GM18511 (cell line): ENCODE data around the gene DMXL1.
A peak's percentile ranks its signal among the peaks of the same experiment; 100 is the strongest.

Experiments used
- ATAC-seq: cut with Tn5 transposase; IDR thresholded peaks from one replicate; pipeline ENCODE4 v1.9.1; 2021; ENCODE audit warnings: mild to moderate bottlenecking, moderate library complexity; ENCODE audit not compliant: unreplicated experiment

The DMXL1 gene

GRCh38 chr5:119268387-119269060, 197.6 kb downstream of the DMXL1 start:
- peak; percentile 86 for ATAC-seq

DNA sequence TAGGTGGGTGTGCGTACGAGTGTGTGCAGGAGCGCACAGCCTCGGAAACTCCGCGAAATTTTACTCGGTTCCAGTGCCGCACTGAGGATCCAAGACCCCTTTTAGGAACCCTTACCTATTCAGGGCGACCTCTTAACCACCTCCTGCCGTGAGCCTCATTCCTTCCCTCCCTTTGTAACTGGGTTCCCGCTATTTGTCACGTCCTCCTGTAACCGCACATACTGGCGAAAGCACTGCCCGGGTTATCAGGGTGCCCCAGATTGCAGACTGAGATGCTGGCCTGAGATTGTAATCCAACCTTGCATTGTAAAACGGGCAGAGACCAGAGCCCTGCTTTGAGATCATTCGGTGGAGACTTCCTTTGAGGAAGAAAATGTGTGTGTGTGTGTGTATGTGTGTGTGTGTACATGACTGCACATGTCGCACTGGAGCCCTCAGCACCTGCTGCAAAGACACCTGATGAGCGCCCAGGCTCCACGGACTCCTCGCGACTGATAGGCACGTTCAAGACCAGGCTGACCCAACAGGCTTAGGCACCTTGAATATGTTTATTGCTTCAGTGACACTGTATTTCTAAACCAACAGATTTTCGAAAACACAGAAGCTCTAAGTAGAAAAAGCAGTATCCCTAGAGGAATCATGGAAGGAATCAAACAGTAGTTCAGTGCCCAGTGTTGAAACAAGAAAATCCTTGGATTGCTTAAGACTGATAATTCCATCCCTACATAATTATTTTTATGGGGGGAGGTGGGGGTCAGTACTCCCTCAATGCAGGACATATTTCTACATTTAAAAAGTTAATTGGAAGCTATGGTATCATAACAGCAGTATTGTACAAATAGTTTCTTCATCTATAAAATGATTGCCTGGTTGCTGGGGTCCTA, 198.4 kb downstream of the DMXL1 start:
- peak; percentile 17 for ATAC-seq

GRCh38 chr5:119270121-119270565, 199.3 kb downstream of the DMXL1 start:
- no peak for ATAC-seq

DNA sequence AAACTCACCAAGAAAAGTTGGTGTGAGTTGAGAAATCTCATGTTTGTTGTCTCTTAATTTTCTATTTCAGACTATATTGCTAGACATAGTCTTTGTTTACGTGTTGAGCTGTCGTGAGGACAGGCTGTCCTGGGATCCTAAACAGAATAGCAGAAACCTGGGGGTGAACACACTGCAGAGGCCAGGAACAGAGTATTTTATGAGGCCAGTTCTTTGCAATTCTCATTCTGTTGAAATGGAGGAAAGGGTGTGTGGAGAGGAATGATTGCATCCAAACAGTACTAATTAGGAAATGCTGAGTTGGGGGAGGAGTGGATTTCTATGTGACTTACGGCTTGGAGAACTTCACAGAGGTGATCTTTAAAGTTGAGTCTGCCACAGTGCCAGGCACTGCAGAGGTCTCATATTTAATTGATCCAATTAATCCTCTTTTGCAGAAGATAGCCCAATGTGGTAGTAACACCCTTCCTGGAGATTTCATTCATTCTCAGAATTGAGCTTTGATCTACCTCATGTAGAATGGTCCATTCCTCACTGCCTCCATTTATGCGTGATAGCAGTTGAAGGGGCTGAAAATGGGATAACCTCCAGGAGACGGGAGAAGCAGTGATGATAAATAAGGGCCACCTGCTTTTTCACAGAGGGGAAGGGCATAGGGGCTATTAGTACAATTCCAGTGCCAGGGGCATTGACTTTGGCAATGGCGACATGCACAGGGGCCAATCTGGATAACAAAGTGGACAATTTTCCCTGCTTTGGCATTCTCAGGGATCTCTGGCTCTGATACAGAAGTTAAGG, 200.3 kb downstream of the DMXL1 start:
- ATAC-seq, result no peak

DNA sequence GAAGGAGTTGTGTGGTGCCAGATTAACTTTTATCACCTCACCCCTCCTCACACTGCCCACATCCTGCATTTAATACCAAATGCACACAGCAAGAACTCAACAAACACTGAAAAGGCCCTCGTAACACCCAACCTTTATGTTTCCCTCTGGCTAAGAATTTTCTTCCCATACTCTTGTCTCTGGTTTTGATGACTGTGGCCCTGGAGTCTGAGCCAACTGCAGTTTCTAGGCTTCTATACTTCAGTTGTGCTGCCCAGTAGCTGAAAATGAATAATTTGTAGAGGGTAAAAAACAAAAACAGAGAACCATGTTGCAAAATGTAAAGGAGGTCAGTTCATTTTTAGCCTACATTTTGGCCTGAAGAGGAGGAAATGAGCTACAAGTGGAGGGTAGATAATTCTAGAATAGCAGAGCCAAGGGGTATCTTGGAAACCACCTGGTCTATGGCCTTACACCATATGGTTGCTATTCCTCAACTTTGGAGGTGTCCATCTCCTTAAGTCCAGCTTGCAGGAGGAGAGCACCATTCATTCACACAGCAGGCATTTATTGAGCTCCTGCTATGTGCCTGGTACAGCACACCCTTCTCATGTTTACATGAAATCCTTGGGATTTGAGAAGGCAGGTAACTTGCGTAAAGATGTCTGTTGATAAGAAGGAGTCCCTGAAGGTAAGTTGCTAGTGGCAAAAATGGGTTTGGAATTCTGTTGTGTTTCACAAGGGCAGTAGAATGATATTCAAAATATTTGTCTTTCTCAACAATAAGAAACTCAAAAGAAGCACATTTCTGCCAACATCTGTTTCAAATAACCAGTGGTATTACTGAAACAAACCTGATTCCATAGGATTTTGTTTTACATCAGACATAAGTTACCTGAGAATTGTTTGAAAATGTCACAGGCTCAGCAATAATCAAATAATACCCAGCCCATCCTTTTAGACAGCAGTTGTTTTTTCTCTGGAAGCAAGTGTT, 201.2 kb downstream of the DMXL1 start:
- ATAC-seq, result no peak

DNA sequence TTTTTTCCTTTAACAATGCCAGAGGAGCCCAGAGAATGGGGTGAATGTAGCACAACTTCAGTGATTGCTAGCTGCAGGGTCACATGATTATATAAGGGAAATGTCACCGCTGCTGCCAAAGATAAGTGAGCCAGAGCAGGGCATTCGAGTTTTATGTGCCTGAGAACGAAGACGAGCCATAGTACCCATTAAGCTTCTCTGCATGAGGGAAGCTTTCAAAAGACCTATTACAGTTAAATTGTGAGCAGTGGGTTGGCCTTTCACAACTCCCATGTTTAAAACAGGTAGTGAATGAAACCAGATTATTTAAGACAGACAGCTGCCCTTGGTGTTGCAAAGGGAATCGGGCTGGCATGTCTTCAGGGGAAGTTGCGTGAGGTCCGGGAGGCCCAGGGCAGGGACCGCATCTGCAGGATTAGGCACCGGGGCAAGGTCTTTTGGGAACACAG, 202.5 kb downstream of the DMXL1 start:
- no peak for ATAC-seq

GRCh38 chr5:119274030-119274766, 203.3 kb downstream of the DMXL1 start:
- peak; percentile 1 for ATAC-seq

DNA sequence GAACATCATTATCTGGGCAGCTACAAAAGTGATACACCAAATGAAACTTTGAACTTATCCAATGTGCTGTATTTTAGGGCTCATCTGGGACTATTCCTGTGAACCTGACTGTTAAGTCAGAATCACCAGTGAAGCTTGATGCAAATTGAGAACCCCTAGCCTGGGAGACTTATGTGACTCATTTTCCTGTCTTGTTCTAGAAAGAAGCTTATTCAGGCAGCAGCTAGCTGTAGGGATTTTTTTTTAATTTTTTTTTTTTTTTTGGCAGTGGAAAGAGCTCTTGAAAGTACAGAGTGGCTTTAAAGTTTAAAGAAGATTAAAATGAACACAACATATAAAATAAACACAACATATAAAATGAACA, 203.9 kb downstream of the DMXL1 start:
- ATAC-seq, result peak; percentile 49

GRCh38 chr5:119275146-119275545, 204.3 kb downstream of the DMXL1 start:
- ATAC-seq, result peak; percentile 7

DNA sequence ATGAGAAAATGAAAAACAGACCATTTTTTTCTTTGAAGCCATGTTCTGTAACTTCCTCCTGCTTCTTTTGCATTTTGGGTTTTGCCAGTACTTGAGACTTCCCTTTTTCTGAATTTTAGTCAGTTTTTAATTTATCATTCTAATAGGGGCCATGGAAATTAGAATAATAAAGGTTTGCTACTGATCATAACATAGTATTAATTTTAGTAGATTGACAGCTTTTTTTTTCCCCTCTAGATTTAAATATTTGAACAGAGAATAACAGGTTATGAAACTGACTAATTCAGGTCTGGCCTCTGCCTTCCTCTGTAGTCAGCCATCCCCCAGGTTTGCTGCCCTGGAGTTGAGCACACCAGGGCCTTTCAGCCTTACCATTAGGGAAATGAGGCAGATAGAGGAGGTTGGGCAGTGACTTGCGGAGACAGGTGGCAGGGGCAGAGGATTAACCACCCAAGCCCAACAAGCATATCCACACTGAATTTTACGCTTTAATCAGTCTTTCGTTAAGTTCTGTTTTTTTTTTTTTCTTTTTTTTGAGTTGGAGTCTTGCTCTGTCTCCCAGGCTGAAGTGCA, 204.8 kb downstream of the DMXL1 start:
- peak; percentile 77 for ATAC-seq

GRCh38 chr5:119276978-119277377, 206.1 kb downstream of the DMXL1 start:
- no peak for ATAC-seq

- ATAC-seq, result no peak
Measured at GRCh38 chr5:119279093-119279492, 208.2 kb downstream of the DMXL1 start.

DNA sequence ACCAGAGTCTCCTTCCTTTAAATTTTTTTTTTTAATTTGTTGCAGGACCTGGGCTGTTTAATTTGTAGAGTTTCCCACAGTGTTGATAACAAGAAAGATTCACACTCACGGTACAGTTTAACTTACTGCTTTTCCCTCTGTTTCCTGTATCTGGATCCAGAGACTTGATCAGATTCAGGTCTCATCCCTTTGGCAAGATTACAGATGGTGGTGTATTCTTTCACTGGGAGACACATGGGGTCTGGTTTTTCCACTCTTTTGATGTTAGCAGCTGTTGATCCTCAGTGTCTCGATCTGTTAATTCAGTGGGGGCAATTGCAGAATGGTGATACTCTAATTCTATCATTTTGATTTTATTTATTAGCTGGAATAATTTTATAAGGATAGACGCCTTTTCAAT, 209.5 kb downstream of the DMXL1 start:
- ATAC-seq, result no peak

GRCh38 chr5:119282628-119283027, 211.7 kb downstream of the DMXL1 start:
- ATAC-seq, result no peak

GRCh38 chr5:119284031-119284430, 213.1 kb downstream of the DMXL1 start:
- no peak for ATAC-seq

DNA sequence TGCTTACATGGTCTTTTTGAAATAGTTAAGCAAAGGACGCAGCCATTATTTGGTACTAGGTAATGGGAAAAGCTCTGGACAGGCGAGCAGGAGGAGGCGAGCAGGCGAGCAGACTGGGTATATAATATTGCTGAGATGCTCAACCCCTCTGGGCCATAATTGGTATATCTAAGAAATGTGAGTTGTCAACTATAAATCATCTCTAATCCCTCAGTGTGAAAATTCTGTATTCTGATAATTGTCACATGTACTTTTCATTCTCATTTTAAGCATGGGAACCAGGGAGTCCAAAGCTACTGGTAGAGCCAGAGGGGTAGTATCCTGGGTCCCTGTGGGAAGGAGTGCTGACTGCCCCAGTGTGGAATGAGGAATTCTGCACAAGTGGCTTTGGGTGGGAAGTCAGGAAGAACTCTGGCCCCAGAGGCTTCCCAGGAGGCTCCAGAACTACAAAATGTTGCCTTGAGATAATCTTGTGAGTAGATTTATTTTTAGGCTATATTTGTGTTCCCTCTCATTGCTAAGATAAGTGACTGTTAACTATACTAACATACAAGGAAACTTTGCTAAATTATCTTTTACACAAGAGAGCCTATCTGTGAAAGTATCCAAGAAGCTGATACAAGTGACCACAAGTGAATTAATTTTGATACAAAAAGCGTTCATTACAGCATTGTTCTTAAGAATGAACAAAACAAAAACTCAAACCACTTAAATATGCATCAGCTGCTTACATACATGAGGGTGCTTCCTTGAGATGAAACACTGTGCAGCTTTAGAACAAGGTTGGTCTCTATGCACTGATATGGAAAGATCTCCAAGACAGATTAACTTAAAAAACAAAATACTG, 214.4 kb downstream of the DMXL1 start:
- no peak for ATAC-seq

DNA sequence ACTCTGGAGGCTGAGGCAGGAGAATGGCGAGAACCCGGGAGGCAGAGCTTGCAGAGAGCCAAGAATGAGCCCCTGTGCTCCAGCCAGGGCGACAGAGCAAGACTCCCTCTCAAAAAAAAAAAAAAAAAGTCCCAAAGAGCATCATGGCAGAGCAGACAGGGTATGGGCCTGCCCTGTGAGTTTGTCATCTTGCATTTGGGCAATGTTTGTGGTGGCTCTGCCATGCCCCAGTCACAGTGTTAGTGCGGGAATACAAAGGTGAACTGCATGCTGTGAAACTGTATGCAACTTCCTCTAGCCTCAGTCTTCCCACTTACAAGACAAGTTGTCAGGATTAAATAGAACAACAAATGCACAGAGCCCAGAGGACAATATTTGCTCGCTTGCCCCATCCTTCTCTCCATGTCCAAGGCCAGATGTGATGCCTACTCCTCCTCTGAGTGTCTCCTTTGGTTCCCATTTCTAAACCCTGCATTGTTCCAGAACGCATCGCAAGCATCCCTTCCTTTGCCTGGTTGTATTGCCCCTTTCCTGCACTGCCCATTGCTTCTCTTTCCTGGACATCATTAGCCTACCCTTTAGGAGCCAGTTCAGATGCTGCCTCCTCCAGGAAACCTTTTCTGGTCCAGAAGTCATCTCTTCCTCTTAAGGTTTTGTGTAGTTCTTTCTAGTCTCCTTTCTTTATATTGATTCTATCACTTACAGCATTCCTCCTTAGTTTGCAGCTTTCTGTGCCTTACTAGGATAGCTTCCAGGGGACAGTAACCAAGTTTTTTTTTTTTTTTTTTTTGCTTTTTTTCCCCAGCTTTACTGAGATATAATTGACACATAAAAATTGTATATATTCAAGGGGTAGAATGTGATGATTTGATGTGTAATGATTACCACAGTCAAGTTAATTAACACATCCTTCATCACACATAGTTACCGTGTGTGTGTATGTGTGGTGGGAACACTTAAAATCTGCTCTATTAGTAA, 215.9 kb downstream of the DMXL1 start:
- no peak for ATAC-seq
